GM12878 (cell line): Measurements from ENCODE around the gene CLUH. TPM values are rescaled to one million over a fixed set of nuclear protein-coding genes. Genes with fewer than 3 reads are reported as not detected.

Experiments
- ATAC-seq: fragments of 200-7000 bp; cut with Tn5 transposase; 3 replicates; pipeline ENCODE4 v1.9.1; 2020; ENCODE audit warnings: mild to moderate bottlenecking, moderate library complexity
- BruUV-seq: library from RNA; stranded (reverse); fragments of 400-500 nt; replicated peaks from 2 replicates; lab custom pipeline; 2021; lab: Mats Ljungman, UMichigan
- CTCF ChIA-PET: fragments of 300-600 bp; sonication (Branson Sonifier 250); formaldehyde crosslinking; extraction: SDS; loops from one replicate; lab custom pipeline; 2021; ENCODE audit warnings: inconsistent platforms; lab: Yijun Ruan, JAX
- POLR2A ChIA-PET: fragments of 350-600 bp; formaldehyde crosslinking; extraction: SDS; loops from one replicate; lab custom pipeline; 2021; ENCODE audit warnings: inconsistent platforms; lab: Charles Lee
- RAD21 ChIA-PET: fragments of 300-600 bp; sonication (Branson Sonifier 250); formaldehyde crosslinking; loops from one replicate; lab custom pipeline; 2023; ENCODE audit warnings: antibody characterized with exemption; ENCODE audit not compliant: unreplicated experiment; lab: Charles Lee
- SMC1A ChIA-PET: fragments of 300-600 bp; sonication (Branson Sonifier 250); formaldehyde crosslinking; loops from one replicate; lab custom pipeline; 2023; ENCODE audit not compliant: unreplicated experiment, uncharacterized antibody; lab: Charles Lee
- DNase-seq: peaks from one replicate; pipeline ENCODE4 v3.0.0-alpha.2; 2011; ENCODE audit warnings: low read depth, low spot score
- FAIRE-seq: peaks from 3 replicates; lab custom pipeline; 2011; peaks lifted over from hg19 to GRCh38; lab: Jason Lieb, UNC
- H2AFZ ChIP-seq: 2 replicates; pipeline ENCODE4 v1.6.0; 2011; ENCODE audit warnings: low read depth, low read length, control low read depth; ENCODE audit not compliant: control insufficient read depth
- H3K27ac ChIP-seq: 2 replicates; pipeline ENCODE4 v1.5.1; 2011; ENCODE audit warnings: control low read depth; ENCODE audit not compliant: control insufficient read depth, insufficient read depth
- H3K27me3 ChIP-seq, 2 experiments: replicated peaks in 1 of 2; 2 replicates each; pipeline versions ENCODE4 v1.6.0 to v1.6.1; 2011; ENCODE audit warnings: low read length in 1 of 2; ENCODE audit not compliant: control insufficient read depth in 2 of 2, insufficient read depth in 2 of 2
- H3K36me3 ChIP-seq, 2 experiments: 2 replicates each; pipeline ENCODE4 v1.5.1; 2011; ENCODE audit warnings: low read length in 1 of 2; ENCODE audit not compliant: control insufficient read depth in 2 of 2, insufficient read depth in 2 of 2
- H3K4me1 ChIP-seq: 2 replicates; pipeline ENCODE4 v1.6.1; 2011; ENCODE audit warnings: mild to moderate bottlenecking, low read length, moderate library complexity, mixed read lengths; ENCODE audit not compliant: control insufficient read depth, insufficient read depth
- H3K4me2 ChIP-seq: 2 replicates; pipeline ENCODE4 v1.6.0; 2011; ENCODE audit warnings: control low read depth; ENCODE audit not compliant: control insufficient read depth, insufficient read depth
- H3K4me3 ChIP-seq: fragments of 200-600 bp; sonication (generic); 2 replicates; pipeline ENCODE4 v1.5.1; 2016
- H3K79me2 ChIP-seq: 2 replicates; pipeline ENCODE4 v1.6.0; 2011; ENCODE audit warnings: low read length; ENCODE audit not compliant: control insufficient read depth, insufficient read depth
- H3K9ac ChIP-seq: 2 replicates; pipeline ENCODE4 v1.8.0; 2011; ENCODE audit warnings: low read length, control low read depth, mixed read lengths; ENCODE audit not compliant: control insufficient read depth, insufficient read depth
- H3K9me3 ChIP-seq: replicated peaks from 3 replicates; pipeline ENCODE4 v1.5.1; 2011; ENCODE audit warnings: mild to moderate bottlenecking, low read length; ENCODE audit not compliant: control insufficient read depth, insufficient read depth
- H4K20me1 ChIP-seq: 2 replicates; pipeline ENCODE4 v1.6.0; 2011; ENCODE audit not compliant: control insufficient read depth, insufficient read depth
- CEBPB ChIP-seq, 2 experiments: fragments of 150-350 bp in 1 of 2; IDR thresholded peaks; 2 replicates each; pipeline ENCODE4 v1.6.1; 2012 to 2014; ENCODE audit warnings: low read depth in 2 of 2, low read length in 2 of 2, borderline replicate concordance in 1 of 2, inconsistent platforms in 1 of 2
- E2F8 ChIP-seq: fragments of 450-650 bp; IDR thresholded peaks from 2 replicates; pipeline ENCODE4 v1.6.1; 2018; ENCODE audit warnings: mild to moderate bottlenecking, low read depth, moderate library complexity; ENCODE audit not compliant: partially characterized antibody
- FOXK2 ChIP-seq: fragments of 450-650 bp; IDR thresholded peaks from 2 replicates; pipeline ENCODE4 v1.6.1; 2017; ENCODE audit warnings: mild to moderate bottlenecking, moderate library complexity
- HDGF ChIP-seq: fragments of 450-650 bp; IDR thresholded peaks from 2 replicates; pipeline ENCODE4 v1.6.1; 2016; ENCODE audit warnings: antibody characterized with exemption
- IKZF1 ChIP-seq: fragments of 450-650 bp; conservative IDR thresholded peaks from 2 replicates; pipeline ENCODE4 v1.6.1; 2017; ENCODE audit warnings: antibody characterized with exemption, mild to moderate bottlenecking
- NBN ChIP-seq: fragments of 450-650 bp; IDR thresholded peaks from 2 replicates; pipeline ENCODE4 v1.6.1; 2016
- SIX5 ChIP-seq: IDR thresholded peaks from 2 replicates; pipeline ENCODE4 v1.6.1; 2011; ENCODE audit warnings: mild to moderate bottlenecking, low read depth, low read length, moderate library complexity; ENCODE audit not compliant: severe bottlenecking
- ZNF384 ChIP-seq: IDR thresholded peaks from 2 replicates; pipeline ENCODE4 v1.6.1; 2012; ENCODE audit warnings: low read depth, mild to moderate bottlenecking, low read length, improper control_type of control experiment, borderline replicate concordance
- ZSCAN29 ChIP-seq: fragments of 450-650 bp; IDR thresholded peaks from 2 replicates; pipeline ENCODE4 v1.6.1; 2017; ENCODE audit warnings: mild to moderate bottlenecking, moderate library complexity
- WGBS: methylation state at CpG from one replicate; pipeline ENCODE4 v1.1.6; 2016; ENCODE audit warnings: low lambda C conversion rate; ENCODE audit not compliant: insufficient replicate concordance, insufficient coverage; ENCODE audit errors: missing lambda C conversion rate; 5-methylcytosine and 5-hydroxymethylcytosine counted together
- in situ Hi-C: fragments of 300-500 bp; cut with MboI; formaldehyde crosslinking; loops from 9 replicates; pipeline ENCODE4 v1.14.3; 2018; ENCODE audit warnings: mixed read lengths
- intact Hi-C: fragments of 100-400 bp; cut with micrococcal nuclease; formaldehyde crosslinking; loops from one replicate; pipeline ENCODE4 v1.14.2; 2022; ENCODE audit not compliant: unreplicated experiment
- polyA plus RNA-seq, 11 experiments: library from polyadenylated mRNA; depleted of rRNA in 4 of 11; unstranded in 6 of 11; stranded (reverse) in 5 of 11; fragments of >200 nt; fragmentation: Nextera tagmentation in 4 of 11; fragmentation: Illumina TruSeq in 1 of 11; extraction: Ambion mirVana in 4 of 11; extraction: Trizol in 1 of 11; gene quantifications; 1 replicate in 1 of 11; 2 replicates in 10 of 11; pipeline versions ENCODE4 v1.2.1 to v1.2.3, GENCODE V29; 2011 to 2016; ENCODE audit warnings: inconsistent platforms in 2 of 11, missing spikeins in 2 of 11, low read depth in 1 of 11
- total RNA-seq, 4 experiments: library from RNA; depleted of rRNA in 3 of 4; stranded (reverse); fragments of >200 nt in 3 of 4; fragmentation: Illumina TruSeq in 1 of 4; extraction: Trizol in 1 of 4; gene quantifications; 2 replicates each; pipeline versions ENCODE4 v1.2.1 to v1.2.3, GENCODE V29; 2013 to 2021
- TF ChIP-seq, protein P1 (sequence below): fragments of 450-650 bp; IDR thresholded peaks from 2 replicates; pipeline ENCODE4 v1.6.1; 2017; ENCODE audit warnings: mild to moderate bottlenecking, moderate library complexity
- TF ChIP-seq, protein P2 (sequence below): fragments of 450-650 bp; conservative IDR thresholded peaks from 2 replicates; pipeline ENCODE4 v1.6.1; 2017; ENCODE audit warnings: mild to moderate bottlenecking, moderate library complexity
- TF ChIP-seq, protein P3 (sequence below): IDR thresholded peaks from 2 replicates; pipeline ENCODE4 v1.6.1; 2011; ENCODE audit warnings: low read depth, low read length, improper control_type of control experiment, borderline replicate concordance

The CLUH gene
- total and polyA plus RNA-seq, 10 of the 15 experiments (the other 5 are each of a cell fraction or from before 2014, with no cell fraction given): 0.11 to 147 (median 60.2) TPM

- no peak overlapping the region for H3K4me2 ChIP-seq
- H3K4me3 ChIP-seq: no peak overlapping the region
- ATAC-seq: no peak
- no peak overlapping the region for H2AFZ ChIP-seq
- no peak for FAIRE-seq
- peaks cover 2% of the 10 kb centered on the region; the same call in 1 of the 3 replicates for H3K9me3 ChIP-seq
- H4K20me1 ChIP-seq: no peaks in the 10 kb centered on the region
- BruUV-seq: TSS peak; percentile 3
- H3K36me3 ChIP-seq: peaks cover 1 to 12% of the 10 kb centered on the region in 2 experiments; a peak in 2 of 4 replicates
- WGBS: 97% methylated on average over 11 of the region's 11 CpGs
- H3K27ac ChIP-seq: no peak overlapping the region
- ChIA-PET CTCF (no interaction called here), RAD21 (no interaction called here), POLR2A (interaction anchor here (1.2 kb wide), 1 partner anchor 57 kb away, joined by 5 read pairs; no protein-coding TSS in a partner anchor), SMC1A (interaction anchor here (0.9 kb wide), 1 partner anchor 21 kb away, joined by 3 read pairs; no protein-coding TSS in a partner anchor)
- peaks cover 2% of the 10 kb centered on the region; the same call in 1 of the 2 replicates for H3K79me2 ChIP-seq
- intact Hi-C loops: no loop called here
- H3K9ac ChIP-seq: no peak overlapping the region
- no peaks in the 10 kb centered on the region for H3K4me1 ChIP-seq
- H3K27me3 ChIP-seq: no peaks in the 10 kb centered on the region
- DNase-seq: no peak
- in situ Hi-C loops: no loop called here
- TF ChIP-seq IKZF1: no peak
- TF ChIP-seq HDGF: no peak
- TF ChIP-seq ZNF384: no peak
- no peak for TF ChIP-seq NBN
- TF ChIP-seq, protein P1, sequence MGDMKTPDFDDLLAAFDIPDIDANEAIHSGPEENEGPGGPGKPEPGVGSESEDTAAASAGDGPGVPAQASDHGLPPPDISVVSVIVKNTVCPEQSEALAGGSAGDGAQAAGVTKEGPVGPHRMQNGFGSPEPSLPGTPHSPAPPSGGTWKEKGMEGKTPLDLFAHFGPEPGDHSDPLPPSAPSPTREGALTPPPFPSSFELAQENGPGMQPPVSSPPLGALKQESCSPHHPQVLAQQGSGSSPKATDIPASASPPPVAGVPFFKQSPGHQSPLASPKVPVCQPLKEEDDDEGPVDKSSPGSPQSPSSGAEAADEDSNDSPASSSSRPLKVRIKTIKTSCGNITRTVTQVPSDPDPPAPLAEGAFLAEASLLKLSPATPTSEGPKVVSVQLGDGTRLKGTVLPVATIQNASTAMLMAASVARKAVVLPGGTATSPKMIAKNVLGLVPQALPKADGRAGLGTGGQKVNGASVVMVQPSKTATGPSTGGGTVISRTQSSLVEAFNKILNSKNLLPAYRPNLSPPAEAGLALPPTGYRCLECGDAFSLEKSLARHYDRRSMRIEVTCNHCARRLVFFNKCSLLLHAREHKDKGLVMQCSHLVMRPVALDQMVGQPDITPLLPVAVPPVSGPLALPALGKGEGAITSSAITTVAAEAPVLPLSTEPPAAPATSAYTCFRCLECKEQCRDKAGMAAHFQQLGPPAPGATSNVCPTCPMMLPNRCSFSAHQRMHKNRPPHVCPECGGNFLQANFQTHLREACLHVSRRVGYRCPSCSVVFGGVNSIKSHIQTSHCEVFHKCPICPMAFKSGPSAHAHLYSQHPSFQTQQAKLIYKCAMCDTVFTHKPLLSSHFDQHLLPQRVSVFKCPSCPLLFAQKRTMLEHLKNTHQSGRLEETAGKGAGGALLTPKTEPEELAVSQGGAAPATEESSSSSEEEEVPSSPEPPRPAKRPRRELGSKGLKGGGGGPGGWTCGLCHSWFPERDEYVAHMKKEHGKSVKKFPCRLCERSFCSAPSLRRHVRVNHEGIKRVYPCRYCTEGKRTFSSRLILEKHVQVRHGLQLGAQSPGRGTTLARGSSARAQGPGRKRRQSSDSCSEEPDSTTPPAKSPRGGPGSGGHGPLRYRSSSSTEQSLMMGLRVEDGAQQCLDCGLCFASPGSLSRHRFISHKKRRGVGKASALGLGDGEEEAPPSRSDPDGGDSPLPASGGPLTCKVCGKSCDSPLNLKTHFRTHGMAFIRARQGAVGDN: no peak
- TF ChIP-seq SIX5: no peak
- TF ChIP-seq E2F8: no peak
- TF ChIP-seq, protein P2, sequence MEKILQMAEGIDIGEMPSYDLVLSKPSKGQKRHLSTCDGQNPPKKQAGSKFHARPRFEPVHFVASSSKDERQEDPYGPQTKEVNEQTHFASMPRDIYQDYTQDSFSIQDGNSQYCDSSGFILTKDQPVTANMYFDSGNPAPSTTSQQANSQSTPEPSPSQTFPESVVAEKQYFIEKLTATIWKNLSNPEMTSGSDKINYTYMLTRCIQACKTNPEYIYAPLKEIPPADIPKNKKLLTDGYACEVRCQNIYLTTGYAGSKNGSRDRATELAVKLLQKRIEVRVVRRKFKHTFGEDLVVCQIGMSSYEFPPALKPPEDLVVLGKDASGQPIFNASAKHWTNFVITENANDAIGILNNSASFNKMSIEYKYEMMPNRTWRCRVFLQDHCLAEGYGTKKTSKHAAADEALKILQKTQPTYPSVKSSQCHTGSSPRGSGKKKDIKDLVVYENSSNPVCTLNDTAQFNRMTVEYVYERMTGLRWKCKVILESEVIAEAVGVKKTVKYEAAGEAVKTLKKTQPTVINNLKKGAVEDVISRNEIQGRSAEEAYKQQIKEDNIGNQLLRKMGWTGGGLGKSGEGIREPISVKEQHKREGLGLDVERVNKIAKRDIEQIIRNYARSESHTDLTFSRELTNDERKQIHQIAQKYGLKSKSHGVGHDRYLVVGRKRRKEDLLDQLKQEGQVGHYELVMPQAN: no peak
- TF ChIP-seq CEBPB (IDR thresholded peaks at IDR 0.05; ENCODE audit: borderline replicate concordance in 1 of 2, low read depth in 2 of 2, low read length in 2 of 2): no peak
- TF ChIP-seq ZSCAN29: no peak
- TF ChIP-seq, protein P3, sequence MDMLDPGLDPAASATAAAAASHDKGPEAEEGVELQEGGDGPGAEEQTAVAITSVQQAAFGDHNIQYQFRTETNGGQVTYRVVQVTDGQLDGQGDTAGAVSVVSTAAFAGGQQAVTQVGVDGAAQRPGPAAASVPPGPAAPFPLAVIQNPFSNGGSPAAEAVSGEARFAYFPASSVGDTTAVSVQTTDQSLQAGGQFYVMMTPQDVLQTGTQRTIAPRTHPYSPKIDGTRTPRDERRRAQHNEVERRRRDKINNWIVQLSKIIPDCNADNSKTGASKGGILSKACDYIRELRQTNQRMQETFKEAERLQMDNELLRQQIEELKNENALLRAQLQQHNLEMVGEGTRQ: no peak
- TF ChIP-seq FOXK2: no peak
Observed at GRCh38 chr17:2649191-2649590, 62.4 kb downstream of the CLUH start.
